Natural killer cell (primary cell): ENCODE measurements around the gene EXD3. TPM values are rescaled to one million over a fixed set of nuclear protein-coding genes. Genes with fewer than 3 reads are reported as not detected.

Experiments
- ATAC-seq, 3 donors: fragments of 150-1000 bp in 2 of 3; fragments of 200-7000 bp in 1 of 3; cut with Tn5 transposase; 1 replicate in 1 of 3; 2 replicates in 2 of 3; pipeline ENCODE4 v1.10.0; 2021; ENCODE audit warnings: mild to moderate bottlenecking in 2 of 3, moderate library complexity in 2 of 3
- DNase-seq, 2 donors: peaks; one replicate each; pipeline versions ENCODE4 v3.0.0 to v3.0.0-alpha.2; 2013 to 2021; ENCODE audit warnings: mixed read lengths in 1 of 2
- H3K27ac ChIP-seq: one replicate; pipeline ENCODE4 v1.5.1; 2013; ENCODE audit warnings: mild to moderate bottlenecking, low read length
- H3K27me3 ChIP-seq: one replicate; pipeline ENCODE4 v1.6.1; 2013; ENCODE audit warnings: low read length; ENCODE audit not compliant: control insufficient read depth, insufficient read depth
- H3K36me3 ChIP-seq: one replicate; pipeline ENCODE4 v1.6.1; 2013; ENCODE audit warnings: low read length; ENCODE audit not compliant: control insufficient read depth, insufficient read depth
- H3K4me1 ChIP-seq: one replicate; pipeline ENCODE4 v1.6.1; 2013; ENCODE audit warnings: low read length; ENCODE audit not compliant: control insufficient read depth, insufficient read depth
- H3K4me3 ChIP-seq: one replicate; pipeline ENCODE4 v1.5.1; 2013; ENCODE audit warnings: low read length
- H3K9me3 ChIP-seq: one replicate; pipeline ENCODE4 v1.6.1; 2013; ENCODE audit warnings: low read length; ENCODE audit not compliant: control insufficient read depth, insufficient read depth
- H3K27ac Mint-ChIP-seq, 2 donors: one replicate each; pipeline ENCODE4 v1.8.0; 2022; ENCODE audit warnings: mild to moderate bottlenecking in 2 of 2, mixed read lengths in 2 of 2, moderate library complexity in 1 of 2
- H3K27me3 Mint-ChIP-seq, 2 donors: one replicate each; pipeline ENCODE4 v1.8.0; 2022; ENCODE audit warnings: low read depth in 2 of 2, mixed read lengths in 2 of 2
- H3K36me3 Mint-ChIP-seq: one replicate; pipeline ENCODE4 v1.8.0; 2022; ENCODE audit warnings: mixed read lengths
- H3K4me1 Mint-ChIP-seq, 2 donors: one replicate each; pipeline ENCODE4 v1.8.0; 2022; ENCODE audit warnings: mixed read lengths in 2 of 2
- H3K4me3 Mint-ChIP-seq: one replicate; pipeline ENCODE4 v1.8.0; 2022; ENCODE audit warnings: mild to moderate bottlenecking, moderate library complexity, mixed read lengths
- H3K9me3 Mint-ChIP-seq, 2 donors: one replicate each; pipeline ENCODE4 v1.8.0; 2022; ENCODE audit warnings: mixed read lengths in 2 of 2
- WGBS: methylation state at CpG from one replicate; pipeline ENCODE4 v1.1.7; 2013; ENCODE audit warnings: missing lambda C conversion rate; ENCODE audit not compliant: insufficient coverage; 5-methylcytosine and 5-hydroxymethylcytosine counted together
- intact Hi-C: fragments of 100-400 bp; cut with micrococcal nuclease; formaldehyde crosslinking; loops from one replicate; pipeline ENCODE4 v1.14.2; 2022
- total RNA-seq, 4 donors: library from RNA; stranded (reverse); fragments of 120-200 nt in 1 of 4; gene quantifications; one replicate each; pipeline versions ENCODE4 v1.2.3 to v1.2.4, GENCODE V29; 2013 to 2022
- TF ChIP-seq, protein P1 (sequence below): fragments of 200-600 bp; IDR thresholded peaks from one replicate; pipeline ENCODE4 v1.8.0; 2022; ENCODE audit warnings: antibody characterized with exemption

Gene EXD3
- total RNA-seq, 3 donors from 2014 or later (not counting 1 experiment from before 2014, with no cell fraction given) = 28.0 to 35.3 (median 29.6) TPM

DNA sequence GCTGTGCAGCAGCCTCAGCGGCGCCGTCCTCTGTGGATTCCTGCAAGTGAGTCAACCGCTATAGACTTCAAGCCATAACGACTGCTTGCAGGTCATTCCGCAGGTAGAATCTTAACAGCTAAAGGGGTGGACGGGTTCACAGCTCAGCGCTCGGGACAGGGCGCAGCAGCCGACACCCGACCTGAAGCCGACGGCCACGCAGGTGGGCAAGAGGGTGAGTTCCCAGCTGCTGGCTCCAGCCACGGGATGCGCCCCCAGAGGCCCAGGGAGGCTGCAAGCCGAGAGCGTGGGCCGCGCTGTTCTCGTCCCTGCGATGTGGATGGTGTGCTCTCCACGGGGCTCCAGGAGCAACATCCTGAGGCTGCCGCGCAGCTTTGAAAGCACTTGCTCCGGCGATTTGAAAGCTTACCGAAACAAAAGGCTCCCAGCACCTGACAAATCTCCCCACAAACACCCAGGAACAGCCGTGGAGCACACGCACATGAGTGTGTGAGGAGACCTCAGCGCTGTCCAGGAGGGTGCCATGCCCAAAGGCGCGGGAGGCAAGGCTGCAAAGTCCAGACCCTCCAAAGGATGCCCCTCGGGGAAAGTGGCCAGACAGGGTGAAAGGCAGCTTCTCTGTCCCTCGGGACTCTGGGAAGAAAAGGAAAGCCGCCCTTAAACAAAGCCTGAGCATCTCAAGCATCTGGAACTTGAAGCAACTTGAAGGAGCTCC, 48.7 kb downstream of the EXD3 start:
- ATAC-seq (no peak), DNase-seq (no peak)
- Mint-ChIP-seq H3K4me1 (no peaks in the 10 kb centered on the region), H3K36me3 (no peaks in the 10 kb centered on the region), H3K27ac (no peak overlapping the region), H3K9me3 (no peaks in the 10 kb centered on the region), H3K27me3 (no peaks in the 10 kb centered on the region), H3K4me3 (no peak overlapping the region)
- Histone ChIP-seq H3K36me3 (no peaks in the 10 kb centered on the region), H3K4me1 (no peaks in the 10 kb centered on the region), H3K27me3 (no peaks in the 10 kb centered on the region), H3K27ac (no peak overlapping the region), H3K9me3 (no peaks in the 10 kb centered on the region), H3K4me3 (no peak overlapping the region)
- intact Hi-C loops = no loop called here
- TF ChIP-seq, protein P1, sequence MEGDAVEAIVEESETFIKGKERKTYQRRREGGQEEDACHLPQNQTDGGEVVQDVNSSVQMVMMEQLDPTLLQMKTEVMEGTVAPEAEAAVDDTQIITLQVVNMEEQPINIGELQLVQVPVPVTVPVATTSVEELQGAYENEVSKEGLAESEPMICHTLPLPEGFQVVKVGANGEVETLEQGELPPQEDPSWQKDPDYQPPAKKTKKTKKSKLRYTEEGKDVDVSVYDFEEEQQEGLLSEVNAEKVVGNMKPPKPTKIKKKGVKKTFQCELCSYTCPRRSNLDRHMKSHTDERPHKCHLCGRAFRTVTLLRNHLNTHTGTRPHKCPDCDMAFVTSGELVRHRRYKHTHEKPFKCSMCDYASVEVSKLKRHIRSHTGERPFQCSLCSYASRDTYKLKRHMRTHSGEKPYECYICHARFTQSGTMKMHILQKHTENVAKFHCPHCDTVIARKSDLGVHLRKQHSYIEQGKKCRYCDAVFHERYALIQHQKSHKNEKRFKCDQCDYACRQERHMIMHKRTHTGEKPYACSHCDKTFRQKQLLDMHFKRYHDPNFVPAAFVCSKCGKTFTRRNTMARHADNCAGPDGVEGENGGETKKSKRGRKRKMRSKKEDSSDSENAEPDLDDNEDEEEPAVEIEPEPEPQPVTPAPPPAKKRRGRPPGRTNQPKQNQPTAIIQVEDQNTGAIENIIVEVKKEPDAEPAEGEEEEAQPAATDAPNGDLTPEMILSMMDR = no peak
- whole genome bisulfite sequencing = 94% methylated on average over 37 of the region's 37 CpGs

DNA sequence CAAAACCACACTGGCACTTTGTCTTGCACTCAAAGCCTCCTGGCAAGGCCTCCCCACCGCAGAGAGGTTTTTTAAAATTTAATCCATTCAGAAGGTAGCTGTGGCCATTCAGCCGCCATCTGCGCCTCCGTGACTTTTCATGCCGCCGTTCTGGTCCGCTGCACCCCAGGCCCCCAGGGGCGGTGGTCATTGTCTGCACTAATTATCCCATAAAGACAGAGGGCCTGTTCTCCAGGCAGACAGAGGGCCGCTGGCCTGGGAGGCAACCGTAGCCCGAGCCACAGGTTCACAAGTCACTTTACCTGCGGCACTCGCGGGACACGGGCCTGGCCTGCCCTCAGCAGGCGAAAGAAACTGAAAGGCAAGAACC, 49.4 kb downstream of the EXD3 start:
- TF ChIP-seq, protein P1 = no peak
- Mint-ChIP-seq H3K36me3 (no peaks in the 10 kb centered on the region), H3K9me3 (no peaks in the 10 kb centered on the region), H3K4me1 (no peaks in the 10 kb centered on the region), H3K4me3 (no peak overlapping the region), H3K27me3 (no peaks in the 10 kb centered on the region), H3K27ac (no peak overlapping the region)
- ATAC-seq (no peak), DNase-seq (no peak)
- no peak overlapping the region for H3K4me3 ChIP-seq
- H3K27ac ChIP-seq = no peak overlapping the region
- H3K36me3 ChIP-seq = no peaks in the 10 kb centered on the region
- H3K9me3 ChIP-seq = no peaks in the 10 kb centered on the region
- intact Hi-C loops = no loop called here
- WGBS = 95% methylated on average over 16 of the region's 16 CpGs
- no peaks in the 10 kb centered on the region for H3K4me1 ChIP-seq
- H3K27me3 ChIP-seq = no peaks in the 10 kb centered on the region

DNA sequence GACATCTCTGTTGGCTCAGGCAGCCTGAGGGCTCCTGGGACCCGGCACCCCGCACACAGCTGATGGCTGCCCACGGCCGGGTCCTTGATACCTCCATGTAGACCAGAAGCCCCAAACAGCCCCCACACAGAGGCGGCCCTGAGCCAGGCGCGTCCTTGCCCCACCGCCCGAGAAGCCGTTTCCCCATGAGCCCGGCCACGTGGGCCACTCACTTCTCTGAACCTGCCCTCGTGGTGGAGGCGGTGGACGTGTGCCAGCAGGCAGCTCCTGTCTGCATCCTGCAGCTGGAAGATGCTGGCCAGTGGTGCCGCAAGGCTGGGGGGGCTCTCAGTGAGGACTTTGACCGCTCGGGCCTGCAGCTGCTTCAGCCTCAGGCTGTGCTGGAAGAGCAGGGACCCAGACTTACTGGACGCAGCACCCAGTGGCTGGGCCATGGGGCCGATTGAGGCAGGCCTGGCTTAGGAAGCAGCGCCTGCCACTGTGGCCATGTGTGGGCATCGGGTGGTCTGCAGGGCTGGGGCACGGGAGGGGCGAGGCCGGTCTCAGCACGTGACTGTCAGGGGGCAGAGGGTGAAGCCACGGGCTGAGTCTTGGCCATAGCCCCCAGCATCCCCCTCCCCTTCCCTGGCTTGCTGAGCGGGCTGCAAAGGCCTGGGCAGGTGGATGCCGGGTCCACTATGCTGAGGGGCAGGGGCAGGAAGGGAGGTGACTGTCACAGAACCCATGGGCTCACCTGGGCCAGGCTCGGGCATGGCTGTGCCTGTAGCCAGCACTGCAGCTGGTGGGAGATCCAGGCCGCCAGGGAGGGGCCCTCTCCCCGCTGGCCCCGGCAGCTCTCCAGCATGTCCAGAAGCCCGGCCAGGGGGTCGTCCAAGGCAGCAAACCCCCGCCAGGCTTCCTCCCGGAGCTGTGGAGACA, 50.0 kb downstream of the EXD3 start:
- Mint-ChIP-seq H3K4me3 (no peak overlapping the region), H3K4me1 (no peaks in the 10 kb centered on the region), H3K36me3 (no peaks in the 10 kb centered on the region), H3K27me3 (no peaks in the 10 kb centered on the region), H3K27ac (no peak overlapping the region), H3K9me3 (no peaks in the 10 kb centered on the region)
- Histone ChIP-seq H3K27me3 (no peaks in the 10 kb centered on the region), H3K4me1 (no peaks in the 10 kb centered on the region), H3K27ac (no peak overlapping the region), H3K36me3 (no peaks in the 10 kb centered on the region), H3K4me3 (no peak overlapping the region), H3K9me3 (no peaks in the 10 kb centered on the region)
- DNase-seq (no peak), ATAC-seq (no peak)
- intact Hi-C loops = no loop called here
- WGBS = 94% methylated on average over 37 of the region's 37 CpGs
- TF ChIP-seq, protein P1 = no peak
